GM19099 (cell line): ENCODE results near the gene LRPPRC.

ENCODE experiments used
- POLR2A ChIP-seq: IDR thresholded peaks from 3 replicates; pipeline ENCODE4 v1.6.1; 2011; ENCODE audit warnings: low read depth; ENCODE audit not compliant: insufficient read length; ENCODE audit errors: extremely low read depth

LRPPRC gene

GRCh38 chr2:43995733-43996533 is at the start of gene LRPPRC:
Gene LRPPRC, minus strand, starts transcription at chr2:43995989. Its CDS starts 42 bp downstream, at chr2:43995947.
- TF ChIP-seq POLR2A = peak; percentile 92

- no peak for TF ChIP-seq POLR2A
These were observed 49.3 kb upstream of the LRPPRC start for GRCh38 chr2:44045061-44045460.

GRCh38 chr2:44044281-44044720 is 48.5 kb upstream of the LRPPRC start:
- no peak for TF ChIP-seq POLR2A

GRCh38 chr2:44040365-44040764 is 44.6 kb upstream of the LRPPRC start:
- TF ChIP-seq POLR2A = no peak

- no peak for TF ChIP-seq POLR2A
These were observed 42.5 kb upstream of the LRPPRC start for GRCh38 chr2:44038277-44038676.

- no peak for TF ChIP-seq POLR2A
These were observed 41.4 kb upstream of the LRPPRC start for GRCh38 chr2:44037221-44037620.

- TF ChIP-seq POLR2A = no peak
These were observed 38.2 kb upstream of the LRPPRC start for GRCh38 chr2:44033947-44034346.

GRCh38 chr2:44016282-44016681 is 20.5 kb upstream of the LRPPRC start:
- TF ChIP-seq POLR2A = no peak

GRCh38 chr2:44015239-44015638 is 19.4 kb upstream of the LRPPRC start:
- TF ChIP-seq POLR2A = no peak

- no peak for TF ChIP-seq POLR2A
These were observed 14.5 kb upstream of the LRPPRC start for GRCh38 chr2:44010266-44010665.

- TF ChIP-seq POLR2A = no peak
These were observed 13.4 kb upstream of the LRPPRC start for GRCh38 chr2:44009136-44009735.

- no peak for TF ChIP-seq POLR2A
These were observed 10.1 kb upstream of the LRPPRC start for GRCh38 chr2:44005846-44006245.

GRCh38 chr2:44004735-44005602 is 9.2 kb upstream of the LRPPRC start:
- TF ChIP-seq POLR2A = no peak

- TF ChIP-seq POLR2A = no peak
These were observed 5.9 kb upstream of the LRPPRC start for GRCh38 chr2:44001716-44002115.

- TF ChIP-seq POLR2A = no peak
These were observed 2.5 kb upstream of the LRPPRC start for GRCh38 chr2:43998263-43998662.
